HG02678 (cell line): ENCODE data around the gene POT1.

Source experiments
- ATAC-seq: cut with Tn5 transposase; IDR thresholded peaks from one replicate; pipeline ENCODE4 v1.9.1; 2021; ENCODE audit warnings: mild to moderate bottlenecking, moderate library complexity; ENCODE audit not compliant: unreplicated experiment

Gene POT1

DNA sequence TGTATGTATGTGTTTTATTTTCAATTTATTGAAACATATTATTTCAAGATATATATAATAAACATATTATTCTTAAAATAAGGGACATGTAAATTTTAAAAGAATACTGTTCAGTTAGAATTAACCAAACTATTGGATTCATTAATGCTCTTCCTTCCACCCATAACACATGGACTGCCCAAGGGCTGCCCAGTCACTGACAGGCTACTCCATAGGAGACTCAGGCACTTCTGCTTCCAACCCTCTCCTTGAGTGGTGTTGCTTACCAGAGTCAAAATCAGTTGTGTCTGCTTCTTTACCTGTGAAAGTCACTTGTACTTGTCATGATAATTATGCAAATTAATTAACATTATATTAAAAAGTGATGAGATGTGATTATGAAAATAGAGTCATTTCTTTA lies 154.2 kb downstream of the POT1 start:
- no peak for ATAC-seq

DNA sequence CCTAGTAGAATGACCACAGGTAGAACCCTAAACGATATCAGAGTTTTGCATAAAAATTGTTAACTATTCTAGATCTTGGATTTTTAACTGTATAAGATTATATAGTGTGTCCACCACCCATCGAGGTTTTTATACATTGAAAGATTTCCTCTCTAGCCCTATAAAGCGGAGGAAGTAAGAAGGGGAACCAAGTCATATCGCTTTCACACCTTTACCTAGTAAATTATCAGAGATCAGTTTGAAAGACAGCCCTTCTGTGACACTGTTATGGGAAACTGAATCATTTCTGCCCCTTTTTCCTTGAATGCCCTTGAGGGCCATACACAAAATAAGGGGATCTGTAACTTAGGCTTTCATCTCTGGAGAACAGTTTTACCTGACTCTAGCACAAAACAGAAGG lies 155.7 kb downstream of the POT1 start:
- no peak for ATAC-seq

DNA sequence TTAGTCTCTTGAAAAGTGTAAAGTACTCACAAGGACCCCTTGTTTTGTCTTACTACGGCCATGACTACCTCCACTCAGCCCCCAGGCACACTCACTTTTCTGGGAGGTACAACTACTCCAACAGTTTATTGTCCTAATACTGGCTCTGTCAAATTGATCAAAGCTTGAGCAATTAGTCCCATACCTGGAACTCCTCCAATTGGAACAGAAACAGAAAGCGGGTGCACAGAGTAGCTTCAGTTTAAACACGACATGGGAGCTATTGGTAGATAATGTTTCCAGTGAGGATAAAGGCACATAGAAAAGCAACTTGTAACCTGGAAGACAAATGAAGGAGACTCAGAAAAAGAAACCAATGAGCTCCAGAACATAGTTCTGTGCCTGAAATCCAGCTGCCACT lies 156.3 kb downstream of the POT1 start:
- ATAC-seq = no peak
